ENCODE results near the gene CRNKL1.
"Not testable (repeated sequence)": the region's sequence is repeated elsewhere in the genome, so short reads cannot be mapped to it uniquely, and the experiment has no call there.

The CRNKL1 gene

GRCh38 chr20:20003955-20004322 lies 48.3 kb downstream of the CRNKL1 start:
- DNase-seq = not testable (repeated sequence)

GRCh38 chr20:20003031-20003954 lies 49.0 kb downstream of the CRNKL1 start:
- no peak for DNase-seq

- no peak for DNase-seq
These were observed 49.9 kb downstream of the CRNKL1 start for GRCh38 chr20:20002101-20002998.

- no peak for DNase-seq
These were observed 51.9 kb downstream of the CRNKL1 start for GRCh38 chr20:20000211-20000968.

GRCh38 chr20:19998990-19999705 lies 53.1 kb downstream of the CRNKL1 start:
- DNase-seq = no peak

- no peak for DNase-seq
These were observed 55.3 kb downstream of the CRNKL1 start for GRCh38 chr20:19996917-19997316.

GRCh38 chr20:19996222-19996621 lies 56.0 kb downstream of the CRNKL1 start:
- DNase-seq = no peak

GRCh38 chr20:19995220-19995863 lies 56.9 kb downstream of the CRNKL1 start:
- DNase-seq = peak; percentile 15

GRCh38 chr20:19993958-19994669 lies 58.2 kb downstream of the CRNKL1 start:
- no peak for DNase-seq

- no peak for DNase-seq
These were observed 59.0 kb downstream of the CRNKL1 start for GRCh38 chr20:19992996-19993908.

GRCh38 chr20:19991854-19992253 lies 60.4 kb downstream of the CRNKL1 start:
- no peak for DNase-seq

GRCh38 chr20:19991308-19991707 lies 61.0 kb downstream of the CRNKL1 start:
- no peak for DNase-seq

GRCh38 chr20:19990850-19991249 lies 61.4 kb downstream of the CRNKL1 start:
- no peak for DNase-seq

GRCh38 chr20:19987046-19987445 lies 65.2 kb downstream of the CRNKL1 start:
- DNase-seq = no peak

- DNase-seq = no peak
These were observed 65.8 kb downstream of the CRNKL1 start for GRCh38 chr20:19986419-19986818.

Data from stimulated activated naive CD4-positive, alpha-beta T cell treated with Interleukin-2 at 50 U/mL for 16 hours (primary cell).